IMR-90 (cell line): Measurements from ENCODE around the gene FGGY.

Experiments used
- MAZ ChIP-seq: IDR thresholded peaks from 2 replicates; pipeline ENCODE4 v1.6.1; 2012; ENCODE audit warnings: low read depth, mild to moderate bottlenecking, low read length, improper control_type of control experiment, moderate library complexity, borderline replicate concordance
- POLR2A ChIP-seq: IDR thresholded peaks from 2 replicates; pipeline ENCODE4 v1.6.1; 2012; ENCODE audit warnings: mild to moderate bottlenecking, low read depth, low read length
- RAD21 ChIP-seq: IDR thresholded peaks from 2 replicates; pipeline ENCODE4 v1.6.1; 2012; ENCODE audit warnings: low read length, improper control_type of control experiment
- SMC3 ChIP-seq: fragments of 150-350 bp; IDR thresholded peaks from 2 replicates; pipeline ENCODE4 v1.6.1; 2016; ENCODE audit warnings: low read depth, mild to moderate bottlenecking, antibody characterized with exemption, low read length, moderate library complexity
- TF ChIP-seq, protein P1 (sequence below): conservative IDR thresholded peaks from 2 replicates; pipeline ENCODE4 v1.5.1; 2012; ENCODE audit warnings: mild to moderate bottlenecking, low read depth, low read length, improper control_type of control experiment

GRCh38 chr1:59364037-59364436 is 67.1 kb downstream of the FGGY start:
- TF ChIP-seq, protein P1, sequence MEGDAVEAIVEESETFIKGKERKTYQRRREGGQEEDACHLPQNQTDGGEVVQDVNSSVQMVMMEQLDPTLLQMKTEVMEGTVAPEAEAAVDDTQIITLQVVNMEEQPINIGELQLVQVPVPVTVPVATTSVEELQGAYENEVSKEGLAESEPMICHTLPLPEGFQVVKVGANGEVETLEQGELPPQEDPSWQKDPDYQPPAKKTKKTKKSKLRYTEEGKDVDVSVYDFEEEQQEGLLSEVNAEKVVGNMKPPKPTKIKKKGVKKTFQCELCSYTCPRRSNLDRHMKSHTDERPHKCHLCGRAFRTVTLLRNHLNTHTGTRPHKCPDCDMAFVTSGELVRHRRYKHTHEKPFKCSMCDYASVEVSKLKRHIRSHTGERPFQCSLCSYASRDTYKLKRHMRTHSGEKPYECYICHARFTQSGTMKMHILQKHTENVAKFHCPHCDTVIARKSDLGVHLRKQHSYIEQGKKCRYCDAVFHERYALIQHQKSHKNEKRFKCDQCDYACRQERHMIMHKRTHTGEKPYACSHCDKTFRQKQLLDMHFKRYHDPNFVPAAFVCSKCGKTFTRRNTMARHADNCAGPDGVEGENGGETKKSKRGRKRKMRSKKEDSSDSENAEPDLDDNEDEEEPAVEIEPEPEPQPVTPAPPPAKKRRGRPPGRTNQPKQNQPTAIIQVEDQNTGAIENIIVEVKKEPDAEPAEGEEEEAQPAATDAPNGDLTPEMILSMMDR: no peak
- TF ChIP-seq SMC3 (no peak), RAD21 (no peak), MAZ (no peak), POLR2A (no peak)
